Astrocyte of the spinal cord (primary cell): ENCODE data around the gene GPR107.

ENCODE experiments used
- DNase-seq: peaks from one replicate; pipeline ENCODE4 v3.0.0; 2011; ENCODE audit warnings: low read depth, low spot score
- H3K4me3 ChIP-seq: 2 replicates; pipeline ENCODE4 v1.5.1; 2011; ENCODE audit warnings: low read depth, mild to moderate bottlenecking, low read length, moderate library complexity
- CTCF ChIP-seq: IDR thresholded peaks from 2 replicates; pipeline ENCODE4 v1.5.1; 2012; ENCODE audit warnings: low read depth, mild to moderate bottlenecking, low read length, inconsistent platforms
- in situ Hi-C: cut with HindIII; loops from 2 replicates; pipeline ENCODE4 v1.10.0; 2017; ENCODE audit warnings: low sequenced_read_pairs

Gene GPR107

GRCh38 chr9:130149031-130149430 lies 95.3 kb downstream of the GPR107 start:
- in situ Hi-C loops, result no loop called here
- H3K4me3 ChIP-seq, result no peak overlapping the region
- no peak for DNase-seq
- no peak for TF ChIP-seq CTCF

GRCh38 chr9:130149654-130150286 lies 96.1 kb downstream of the GPR107 start:
- H3K4me3 ChIP-seq, result no peak overlapping the region
- no peak for TF ChIP-seq CTCF
- DNase-seq, result no peak
- in situ Hi-C loops, result no loop called here

GRCh38 chr9:130150779-130151382 lies 97.2 kb downstream of the GPR107 start:
- in situ Hi-C loops, result no loop called here
- TF ChIP-seq CTCF, result no peak
- no peak overlapping the region for H3K4me3 ChIP-seq
- DNase-seq, result no peak

GRCh38 chr9:130154816-130155215 lies 101.1 kb downstream of the GPR107 start:
- no peak for TF ChIP-seq CTCF
- no peak for DNase-seq
- H3K4me3 ChIP-seq, result no peak overlapping the region
- in situ Hi-C loops, result no loop called here

- no peak overlapping the region for H3K4me3 ChIP-seq
- no peak for TF ChIP-seq CTCF
- in situ Hi-C loops, result no loop called here
- no peak for DNase-seq
Observed at GRCh38 chr9:130155647-130156046, 101.9 kb downstream of the GPR107 start.

GRCh38 chr9:130156672-130157071 lies 103.0 kb downstream of the GPR107 start:
- in situ Hi-C loops, result no loop called here
- no peak overlapping the region for H3K4me3 ChIP-seq
- no peak for TF ChIP-seq CTCF
- no peak for DNase-seq
